GM12878 (cell line): Measurements from ENCODE around the gene KCND3.

Source experiments
- ATF3 ChIP-seq: IDR thresholded peaks from 2 replicates; pipeline ENCODE4 v1.6.1; 2011; ENCODE audit warnings: low read depth, mild to moderate bottlenecking, low read length, moderate library complexity, borderline replicate concordance; ENCODE audit errors: extremely low read depth
- BRCA1 ChIP-seq: IDR thresholded peaks from 2 replicates; pipeline ENCODE4 v1.6.1; 2011; ENCODE audit warnings: low read depth, low read length, improper control_type of control experiment
- CREB1 ChIP-seq: IDR thresholded peaks from 2 replicates; pipeline ENCODE4 v1.6.1; 2012; ENCODE audit warnings: low read depth, mild to moderate bottlenecking, inconsistent platforms
- CTCF ChIP-seq, 3 experiments: IDR thresholded peaks in 2 of 3; conservative IDR thresholded peaks in 1 of 3; 2 replicates each; pipeline ENCODE4 v1.5.1; 2011; ENCODE audit warnings: low read depth in 3 of 3, low read length in 3 of 3, mild to moderate bottlenecking in 3 of 3, control low read depth in 2 of 3, moderate library complexity in 2 of 3, inconsistent platforms in 1 of 3, mixed read lengths in 1 of 3; ENCODE audit not compliant: control insufficient read depth in 2 of 3, insufficient read depth in 1 of 3; ENCODE audit errors: extremely low read depth in 1 of 3
- EP300 ChIP-seq, 2 experiments: fragments of 150-350 bp in 1 of 2; IDR thresholded peaks; 2 replicates each; pipeline ENCODE4 v1.6.1; 2011 to 2012; ENCODE audit warnings: low read depth in 2 of 2, low read length in 2 of 2, borderline replicate concordance in 1 of 2, improper control_type of control experiment in 1 of 2, inconsistent platforms in 1 of 2; ENCODE audit not compliant: control insufficient read depth in 1 of 2
- FOS ChIP-seq: IDR thresholded peaks from 3 replicates; pipeline ENCODE4 v1.6.1; 2011; ENCODE audit warnings: borderline replicate concordance; ENCODE audit not compliant: insufficient read length; ENCODE audit errors: extremely low read depth
- GABPA ChIP-seq: IDR thresholded peaks from 2 replicates; pipeline ENCODE4 v1.6.1; 2014; ENCODE audit warnings: antibody characterized with exemption, low read depth, mild to moderate bottlenecking, inconsistent platforms
- HDAC2 ChIP-seq: fragments of 200-600 bp; sonication (generic); IDR thresholded peaks from 2 replicates; pipeline ENCODE4 v1.6.1; 2017
- POLR2AphosphoS5 ChIP-seq: IDR thresholded peaks from 2 replicates; pipeline ENCODE4 v1.6.1; 2011; ENCODE audit warnings: mild to moderate bottlenecking, low read length, inconsistent platforms
- RFX5 ChIP-seq: IDR thresholded peaks from 2 replicates; pipeline ENCODE4 v1.6.1; 2011; ENCODE audit warnings: low read depth, low read length, improper control_type of control experiment
- SRF ChIP-seq, 2 experiments: IDR thresholded peaks; 2 replicates each; pipeline ENCODE4 v1.6.1; 2011; ENCODE audit warnings: low read depth in 2 of 2, low read length in 2 of 2, mild to moderate bottlenecking in 1 of 2, moderate library complexity in 1 of 2

- TF ChIP-seq FOS = no peak
- TF ChIP-seq HDAC2 = no peak
- no peak for TF ChIP-seq GABPA
- no peak for TF ChIP-seq CTCF (IDR thresholded peaks at IDR 0.05 in 2 of 3, conservative IDR thresholded peaks at IDR 0.05 in 1 of 3; ENCODE audit: control insufficient read depth in 2 of 3, extremely low read depth in 1 of 3, insufficient read depth in 1 of 3, low read depth in 3 of 3, low read length in 3 of 3)
- no peak for TF ChIP-seq SRF (IDR thresholded peaks at IDR 0.05; ENCODE audit: low read depth in 2 of 2, low read length in 2 of 2)
- TF ChIP-seq EP300 (IDR thresholded peaks at IDR 0.05; ENCODE audit: borderline replicate concordance in 1 of 2, control insufficient read depth in 1 of 2, low read depth in 2 of 2, low read length in 2 of 2) = no peak
- no peak for TF ChIP-seq RFX5
- TF ChIP-seq CREB1 = no peak
- no peak for TF ChIP-seq BRCA1
- TF ChIP-seq POLR2AphosphoS5 = no peak
- no peak for TF ChIP-seq ATF3
These were observed 17.7 kb upstream of the KCND3 start for GRCh38 chr1:112007169-112007568.
